Measurements from ENCODE around the gene DCD.

The DCD gene

DNA sequence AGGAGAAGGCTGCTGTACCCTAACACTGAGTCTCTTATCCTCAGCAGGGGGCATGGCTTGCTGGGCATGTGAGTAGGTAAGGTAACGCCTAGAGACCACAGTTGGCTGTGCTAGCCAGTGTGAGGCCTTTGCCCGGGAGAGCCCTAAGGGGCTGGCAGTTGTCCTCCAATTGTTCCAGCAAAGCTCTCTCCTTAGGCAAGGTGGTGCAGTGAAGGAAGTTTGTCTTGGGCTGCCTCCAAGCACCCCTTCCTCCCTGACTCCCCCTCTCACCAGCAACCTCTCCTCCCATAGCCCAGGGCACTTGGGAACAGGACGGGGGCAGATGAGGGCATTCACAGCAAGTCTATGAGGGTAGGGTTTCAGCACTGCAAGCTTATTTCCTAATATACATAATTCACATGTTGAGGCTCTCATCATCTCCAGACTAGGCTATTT is 36.4 kb downstream of the DCD start:
- Histone ChIP-seq H3K9me3 (ENCODE audit: control insufficient read depth, low read length) (no peaks in the 10 kb centered on the region), H3K4me3 (ENCODE audit: insufficient read depth, low read depth, low read length, poor library complexity, severe bottlenecking) (no peak overlapping the region), H3K27me3 (replicated peaks; ENCODE audit: control insufficient read depth, insufficient read depth, low read length, poor library complexity, severe bottlenecking) (no peaks in the 10 kb centered on the region), H3K4me1 (ENCODE audit: control insufficient read depth, insufficient read depth, low read length, poor library complexity, severe bottlenecking) (no peaks in the 10 kb centered on the region), H3K27ac (ENCODE audit: insufficient read depth, low read length, poor library complexity, severe bottlenecking) (no peak overlapping the region), H3K36me3 (ENCODE audit: control insufficient read depth, insufficient read depth, low read length) (no peaks in the 10 kb centered on the region)
- no peak for DNase-seq

DNA sequence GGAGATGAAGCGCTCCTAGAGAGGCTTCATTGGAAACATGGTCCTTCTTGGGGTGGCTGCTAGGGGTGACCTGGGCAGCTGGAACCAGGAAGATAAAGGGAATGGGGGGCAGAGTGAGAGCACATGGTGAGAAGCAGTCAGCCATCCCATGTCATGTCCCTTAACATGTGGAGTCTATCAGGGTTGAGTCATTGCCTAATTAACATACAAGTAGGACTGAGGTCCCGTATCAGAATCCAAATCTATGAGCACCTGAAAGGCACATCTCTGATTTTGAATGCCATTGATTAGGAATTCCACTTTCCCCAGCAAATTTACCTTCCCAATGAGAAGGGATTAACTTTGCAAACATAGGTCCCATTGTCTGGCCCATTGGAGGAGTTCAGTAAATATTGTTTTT is 39.4 kb downstream of the DCD start:
- H3K27ac ChIP-seq (ENCODE audit: insufficient read depth, low read length, poor library complexity, severe bottlenecking): no peak overlapping the region
- no peaks in the 10 kb centered on the region for H3K9me3 ChIP-seq (ENCODE audit: control insufficient read depth, low read length)
- no peaks in the 10 kb centered on the region for H3K36me3 ChIP-seq (ENCODE audit: control insufficient read depth, insufficient read depth, low read length)
- no peak overlapping the region for H3K4me3 ChIP-seq (ENCODE audit: insufficient read depth, low read depth, low read length, poor library complexity, severe bottlenecking)
- no peaks in the 10 kb centered on the region for H3K27me3 ChIP-seq (replicated peaks; ENCODE audit: control insufficient read depth, insufficient read depth, low read length, poor library complexity, severe bottlenecking)
- H3K4me1 ChIP-seq (ENCODE audit: control insufficient read depth, insufficient read depth, low read length, poor library complexity, severe bottlenecking): no peaks in the 10 kb centered on the region
- no peak for DNase-seq

DNA sequence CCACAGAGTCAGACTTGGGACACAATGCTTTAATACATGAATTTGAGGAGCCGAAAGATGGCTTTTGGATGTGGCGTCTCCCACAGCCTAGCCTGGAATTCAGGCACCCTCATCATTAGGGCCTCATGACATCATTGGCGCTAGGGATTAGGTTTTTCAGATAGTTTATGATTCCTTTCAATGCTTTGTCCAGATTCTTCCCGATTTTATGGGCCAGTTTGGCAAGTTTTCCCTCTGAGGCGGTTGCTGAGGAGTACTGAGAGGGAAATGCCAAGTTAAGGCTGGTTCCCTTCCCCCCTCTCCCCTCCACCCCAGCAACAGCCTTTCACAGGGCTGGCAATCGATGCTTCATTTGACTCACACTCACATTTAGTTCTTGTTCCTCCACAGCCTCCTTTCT is 40.0 kb downstream of the DCD start:
- no peaks in the 10 kb centered on the region for H3K36me3 ChIP-seq (ENCODE audit: control insufficient read depth, insufficient read depth, low read length)
- H3K27ac ChIP-seq (ENCODE audit: insufficient read depth, low read length, poor library complexity, severe bottlenecking): no peak overlapping the region
- H3K4me1 ChIP-seq (ENCODE audit: control insufficient read depth, insufficient read depth, low read length, poor library complexity, severe bottlenecking): no peaks in the 10 kb centered on the region
- DNase-seq: no peak
- H3K27me3 ChIP-seq (replicated peaks; ENCODE audit: control insufficient read depth, insufficient read depth, low read length, poor library complexity, severe bottlenecking): no peaks in the 10 kb centered on the region
- H3K9me3 ChIP-seq (ENCODE audit: control insufficient read depth, low read length): no peaks in the 10 kb centered on the region
- no peak overlapping the region for H3K4me3 ChIP-seq (ENCODE audit: insufficient read depth, low read depth, low read length, poor library complexity, severe bottlenecking)

DNA sequence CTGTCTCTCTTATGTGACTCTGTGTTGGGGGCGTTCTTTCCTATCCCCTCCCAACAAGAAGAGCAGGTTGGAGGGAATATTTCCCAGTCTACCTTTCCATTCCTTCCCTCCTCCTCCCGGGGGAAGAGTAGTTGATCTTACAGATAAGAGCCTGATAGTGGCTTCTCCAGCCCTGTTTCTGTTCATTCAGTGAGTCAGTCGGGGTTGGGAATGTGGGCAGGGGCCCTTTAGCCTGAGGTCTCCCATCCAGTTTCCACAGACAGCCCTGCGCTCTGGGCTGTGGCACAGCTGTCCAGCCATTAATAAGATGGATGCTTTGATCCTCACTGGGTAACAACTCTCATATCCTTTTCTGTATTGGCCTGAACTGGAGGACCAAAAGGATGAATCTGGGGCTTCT is 41.6 kb downstream of the DCD start:
- Histone ChIP-seq H3K27me3 (replicated peaks; ENCODE audit: control insufficient read depth, insufficient read depth, low read length, poor library complexity, severe bottlenecking) (no peaks in the 10 kb centered on the region), H3K9me3 (ENCODE audit: control insufficient read depth, low read length) (no peaks in the 10 kb centered on the region), H3K36me3 (ENCODE audit: control insufficient read depth, insufficient read depth, low read length) (no peaks in the 10 kb centered on the region), H3K27ac (ENCODE audit: insufficient read depth, low read length, poor library complexity, severe bottlenecking) (no peak overlapping the region), H3K4me1 (ENCODE audit: control insufficient read depth, insufficient read depth, low read length, poor library complexity, severe bottlenecking) (no peaks in the 10 kb centered on the region), H3K4me3 (ENCODE audit: insufficient read depth, low read depth, low read length, poor library complexity, severe bottlenecking) (no peak overlapping the region)
- DNase-seq: no peak

DNA sequence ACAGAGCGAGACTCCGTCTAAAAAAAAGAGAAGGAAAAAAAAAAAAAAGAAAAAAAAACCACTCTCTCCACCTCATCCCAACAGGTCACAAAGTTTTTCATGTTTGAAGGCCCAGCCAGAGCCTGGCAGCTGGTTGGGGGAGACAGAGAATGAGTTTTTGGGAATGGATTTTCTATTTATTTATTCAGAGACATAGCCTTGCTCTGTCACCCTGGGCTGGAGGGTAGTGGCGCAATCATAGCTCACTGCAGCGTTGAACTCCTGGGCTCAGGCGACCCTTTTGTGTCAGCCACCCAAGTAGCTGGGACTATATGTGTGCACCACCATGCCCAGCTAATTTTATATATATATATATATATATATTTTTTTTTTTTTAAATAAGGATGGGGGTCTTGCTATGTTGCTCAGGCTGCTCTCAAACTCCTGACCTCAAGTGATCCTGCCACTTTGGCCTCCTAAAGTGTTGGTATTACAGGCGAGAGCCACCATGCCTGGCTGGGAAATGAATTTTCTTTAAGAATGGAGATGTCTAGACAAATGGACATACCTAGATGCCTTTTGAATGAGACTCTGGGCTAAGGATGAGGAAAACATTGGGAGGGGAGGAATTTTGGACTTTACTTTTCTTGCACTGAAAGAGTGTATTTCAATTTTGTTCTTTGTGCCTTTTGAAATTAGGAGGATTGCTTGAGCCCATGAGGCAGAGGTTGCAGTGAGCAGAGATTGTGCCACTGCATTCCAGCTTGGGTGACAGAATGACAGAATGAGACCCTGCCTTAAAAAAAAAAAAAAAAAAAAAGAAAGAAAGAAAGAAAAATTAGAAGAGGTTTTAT is 42.8 kb downstream of the DCD start:
- Histone ChIP-seq H3K4me1 (ENCODE audit: control insufficient read depth, insufficient read depth, low read length, poor library complexity, severe bottlenecking) (no peaks in the 10 kb centered on the region), H3K36me3 (ENCODE audit: control insufficient read depth, insufficient read depth, low read length) (no peaks in the 10 kb centered on the region), H3K9me3 (ENCODE audit: control insufficient read depth, low read length) (no peaks in the 10 kb centered on the region), H3K27ac (ENCODE audit: insufficient read depth, low read length, poor library complexity, severe bottlenecking) (no peak overlapping the region), H3K4me3 (ENCODE audit: insufficient read depth, low read depth, low read length, poor library complexity, severe bottlenecking) (no peak overlapping the region), H3K27me3 (replicated peaks; ENCODE audit: control insufficient read depth, insufficient read depth, low read length, poor library complexity, severe bottlenecking) (no peaks in the 10 kb centered on the region)
- DNase-seq: no peak

DNA sequence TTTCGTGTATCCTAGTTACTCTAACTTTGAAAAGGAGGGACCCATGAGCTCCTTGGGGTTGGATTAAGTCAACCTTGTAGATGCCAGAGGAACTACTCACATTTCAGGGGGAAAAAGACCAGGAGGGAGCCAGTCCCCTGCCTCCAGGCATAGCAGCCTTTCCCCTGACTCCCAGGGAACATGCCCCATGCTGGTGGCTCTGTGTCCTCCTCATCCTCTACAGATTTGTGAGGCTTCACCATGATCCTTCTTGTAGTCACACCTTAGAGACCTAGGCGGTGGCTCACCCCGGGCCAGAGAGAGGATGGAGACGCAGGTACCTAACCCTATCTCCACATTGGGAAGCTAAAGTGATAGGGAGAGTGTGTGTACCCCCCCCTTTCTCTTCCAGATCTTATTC is 43.7 kb downstream of the DCD start:
- no peaks in the 10 kb centered on the region for H3K36me3 ChIP-seq (ENCODE audit: control insufficient read depth, insufficient read depth, low read length)
- no peaks in the 10 kb centered on the region for H3K4me1 ChIP-seq (ENCODE audit: control insufficient read depth, insufficient read depth, low read length, poor library complexity, severe bottlenecking)
- no peak for DNase-seq
- H3K27ac ChIP-seq (ENCODE audit: insufficient read depth, low read length, poor library complexity, severe bottlenecking): no peak overlapping the region
- no peaks in the 10 kb centered on the region for H3K9me3 ChIP-seq (ENCODE audit: control insufficient read depth, low read length)
- H3K27me3 ChIP-seq (replicated peaks; ENCODE audit: control insufficient read depth, insufficient read depth, low read length, poor library complexity, severe bottlenecking): no peaks in the 10 kb centered on the region
- no peak overlapping the region for H3K4me3 ChIP-seq (ENCODE audit: insufficient read depth, low read depth, low read length, poor library complexity, severe bottlenecking)

DNA sequence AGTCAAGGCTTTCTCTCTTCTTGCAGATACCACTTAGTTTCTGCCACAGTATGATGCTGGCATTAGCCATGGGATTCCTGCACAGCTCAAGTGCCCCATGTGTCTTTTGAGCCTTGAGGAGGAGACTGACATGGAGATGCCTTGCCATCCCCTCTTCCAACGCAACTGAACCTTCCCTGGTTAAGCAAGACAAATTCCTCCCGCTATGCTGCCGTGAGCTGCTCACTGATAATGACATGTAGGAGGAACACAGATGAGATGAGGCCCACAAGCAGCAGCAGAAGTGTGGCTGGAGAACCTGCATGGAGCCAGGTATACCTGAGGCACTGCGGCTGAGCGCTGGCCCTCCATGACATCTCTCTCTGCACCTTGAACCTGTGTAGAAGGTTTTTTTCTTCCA is 44.3 kb downstream of the DCD start:
- DNase-seq: no peak
- Histone ChIP-seq H3K36me3 (ENCODE audit: control insufficient read depth, insufficient read depth, low read length) (no peaks in the 10 kb centered on the region), H3K9me3 (ENCODE audit: control insufficient read depth, low read length) (no peaks in the 10 kb centered on the region), H3K4me1 (ENCODE audit: control insufficient read depth, insufficient read depth, low read length, poor library complexity, severe bottlenecking) (no peaks in the 10 kb centered on the region), H3K27ac (ENCODE audit: insufficient read depth, low read length, poor library complexity, severe bottlenecking) (no peak overlapping the region), H3K27me3 (replicated peaks; ENCODE audit: control insufficient read depth, insufficient read depth, low read length, poor library complexity, severe bottlenecking) (no peaks in the 10 kb centered on the region), H3K4me3 (ENCODE audit: insufficient read depth, low read depth, low read length, poor library complexity, severe bottlenecking) (no peak overlapping the region)

DNA sequence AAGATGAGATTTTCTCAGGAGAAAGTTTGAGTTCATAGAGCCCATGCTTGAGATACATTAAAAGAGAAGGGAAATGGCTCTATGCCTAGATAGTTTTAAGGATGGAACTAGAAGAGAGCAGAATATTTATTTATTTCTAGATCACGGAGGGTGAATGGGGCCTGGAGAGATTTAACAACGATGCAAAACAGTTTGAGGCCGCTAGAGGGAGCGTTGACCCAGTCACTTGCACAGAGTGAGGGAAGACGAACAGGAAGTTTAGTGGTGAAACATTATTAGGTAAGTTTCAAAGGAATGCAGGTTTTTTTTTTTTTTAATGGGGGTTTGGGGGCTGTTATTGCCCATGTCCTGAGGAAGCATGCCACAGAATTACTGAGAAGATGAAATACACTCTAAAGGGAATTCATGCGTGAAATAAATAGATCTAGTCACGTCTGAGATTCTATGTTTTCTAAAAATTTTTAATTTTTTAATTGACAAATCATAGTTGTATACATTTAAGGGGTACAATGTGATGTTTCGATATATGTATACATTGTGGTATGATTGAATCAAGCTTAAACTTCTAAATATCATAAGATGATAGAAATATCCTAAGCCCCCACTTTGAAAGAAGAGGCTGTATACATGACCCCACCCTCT is 44.9 kb downstream of the DCD start:
- H3K36me3 ChIP-seq (ENCODE audit: control insufficient read depth, insufficient read depth, low read length): no peaks in the 10 kb centered on the region
- no peaks in the 10 kb centered on the region for H3K9me3 ChIP-seq (ENCODE audit: control insufficient read depth, low read length)
- no peaks in the 10 kb centered on the region for H3K27me3 ChIP-seq (replicated peaks; ENCODE audit: control insufficient read depth, insufficient read depth, low read length, poor library complexity, severe bottlenecking)
- no peaks in the 10 kb centered on the region for H3K4me1 ChIP-seq (ENCODE audit: control insufficient read depth, insufficient read depth, low read length, poor library complexity, severe bottlenecking)
- peak in 2 of 3 donors; percentile 10 to 38 for DNase-seq
- no peak overlapping the region for H3K4me3 ChIP-seq (ENCODE audit: insufficient read depth, low read depth, low read length, poor library complexity, severe bottlenecking)
- no peak overlapping the region for H3K27ac ChIP-seq (ENCODE audit: insufficient read depth, low read length, poor library complexity, severe bottlenecking)

DNA sequence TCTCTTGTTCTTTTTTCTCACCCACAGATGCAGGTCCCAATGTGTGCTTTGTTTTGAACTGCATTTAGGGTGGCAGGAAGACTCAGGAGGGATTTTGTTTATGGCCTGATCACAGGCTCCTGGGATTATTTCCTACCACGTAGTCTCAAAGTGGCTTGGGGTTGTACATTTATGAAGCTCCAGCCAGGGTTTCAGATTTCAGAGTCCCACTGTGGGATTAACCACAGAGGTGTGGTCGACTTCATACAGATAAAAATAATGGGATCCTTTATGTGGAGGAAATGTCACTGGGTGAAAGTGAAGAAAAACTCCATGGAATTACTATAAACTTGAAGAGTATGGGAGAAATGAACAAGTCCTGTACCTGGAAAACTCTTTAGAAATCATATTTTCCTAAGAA is 45.5 kb downstream of the DCD start:
- no peak overlapping the region for H3K27ac ChIP-seq (ENCODE audit: insufficient read depth, low read length, poor library complexity, severe bottlenecking)
- H3K4me1 ChIP-seq (ENCODE audit: control insufficient read depth, insufficient read depth, low read length, poor library complexity, severe bottlenecking): no peaks in the 10 kb centered on the region
- H3K27me3 ChIP-seq (replicated peaks; ENCODE audit: control insufficient read depth, insufficient read depth, low read length, poor library complexity, severe bottlenecking): no peaks in the 10 kb centered on the region
- H3K4me3 ChIP-seq (ENCODE audit: insufficient read depth, low read depth, low read length, poor library complexity, severe bottlenecking): no peak overlapping the region
- H3K9me3 ChIP-seq (ENCODE audit: control insufficient read depth, low read length): no peaks in the 10 kb centered on the region
- DNase-seq: no peak
- H3K36me3 ChIP-seq (ENCODE audit: control insufficient read depth, insufficient read depth, low read length): no peaks in the 10 kb centered on the region

DNA sequence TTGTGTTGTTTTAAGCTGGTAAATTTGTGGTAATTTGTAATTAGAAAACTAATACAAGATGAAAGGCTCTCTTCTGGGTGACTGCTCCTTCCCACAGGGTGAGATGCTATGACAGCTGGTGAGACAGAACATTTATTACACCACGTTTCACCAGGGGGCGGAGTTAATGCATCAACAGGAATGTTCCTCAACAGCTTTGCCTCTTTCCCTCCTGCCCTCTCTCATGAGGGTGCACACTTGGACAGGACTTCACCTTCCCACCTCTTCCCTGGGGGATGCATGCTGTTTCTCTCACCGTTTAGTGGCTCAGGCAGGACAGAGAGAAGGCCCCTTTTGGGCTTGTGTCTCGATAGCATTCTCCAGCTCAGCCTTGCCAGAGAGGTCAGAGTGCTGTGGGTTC is 46.3 kb downstream of the DCD start:
- Histone ChIP-seq H3K27ac (ENCODE audit: insufficient read depth, low read length, poor library complexity, severe bottlenecking) (no peak overlapping the region), H3K4me3 (ENCODE audit: insufficient read depth, low read depth, low read length, poor library complexity, severe bottlenecking) (no peak overlapping the region), H3K4me1 (ENCODE audit: control insufficient read depth, insufficient read depth, low read length, poor library complexity, severe bottlenecking) (peaks cover under 1% of the 10 kb centered on the region), H3K27me3 (replicated peaks; ENCODE audit: control insufficient read depth, insufficient read depth, low read length, poor library complexity, severe bottlenecking) (no peaks in the 10 kb centered on the region), H3K9me3 (ENCODE audit: control insufficient read depth, low read length) (no peaks in the 10 kb centered on the region), H3K36me3 (ENCODE audit: control insufficient read depth, insufficient read depth, low read length) (no peaks in the 10 kb centered on the region)
- no peak for DNase-seq
